GM12891 (cell line): ENCODE data around the gene ATG10. TPM values are rescaled to one million over a fixed set of nuclear protein-coding genes. Genes with fewer than 3 reads are reported as not detected.
A peak's percentile ranks its signal among the peaks of the same experiment; 100 is the strongest.

ENCODE experiments used
- DNase-seq: peaks from one replicate; pipeline ENCODE4 v3.0.0; 2011; ENCODE audit warnings: low spot score; ENCODE audit not compliant: insufficient read length
- FAIRE-seq: peaks from 2 replicates; lab custom pipeline; 2011; peaks lifted over from hg19 to GRCh38; lab: Jason Lieb, UNC
- PAX5 ChIP-seq: IDR thresholded peaks from 2 replicates; pipeline ENCODE4 v1.6.1; 2011; ENCODE audit warnings: low read length, moderate library complexity, mild to moderate bottlenecking; ENCODE audit not compliant: insufficient read depth, severe bottlenecking
- POLR2A ChIP-seq: IDR thresholded peaks from 2 replicates; pipeline ENCODE4 v1.6.1; 2011; ENCODE audit warnings: low read depth, low read length, control low read depth
- POLR2AphosphoS5 ChIP-seq: IDR thresholded peaks from 2 replicates; pipeline ENCODE4 v1.6.1; 2011; ENCODE audit warnings: low read depth, low read length, control low read depth
- POU2F2 ChIP-seq: IDR thresholded peaks from 2 replicates; pipeline ENCODE4 v1.6.1; 2011; ENCODE audit warnings: low read depth, mild to moderate bottlenecking, control low read depth, low read length, moderate library complexity
- SPI1 ChIP-seq: IDR thresholded peaks from 2 replicates; pipeline ENCODE4 v1.6.1; 2011; ENCODE audit warnings: low read depth, low read length, control low read depth
- TAF1 ChIP-seq: IDR thresholded peaks from 2 replicates; pipeline ENCODE4 v1.6.1; 2011; ENCODE audit warnings: low read depth, low read length, control low read depth
- polyA plus RNA-seq: library from polyadenylated mRNA; unstranded; fragments of >200 nt; gene quantifications from one replicate; pipeline ENCODE4 v1.2.1, GENCODE V29; 2012; ENCODE audit warnings: low read depth, missing spikeins, inconsistent platforms; ENCODE audit not compliant: missing spikeins

Gene ATG10
- polyA plus RNA-seq: 4.9 TPM

DNA sequence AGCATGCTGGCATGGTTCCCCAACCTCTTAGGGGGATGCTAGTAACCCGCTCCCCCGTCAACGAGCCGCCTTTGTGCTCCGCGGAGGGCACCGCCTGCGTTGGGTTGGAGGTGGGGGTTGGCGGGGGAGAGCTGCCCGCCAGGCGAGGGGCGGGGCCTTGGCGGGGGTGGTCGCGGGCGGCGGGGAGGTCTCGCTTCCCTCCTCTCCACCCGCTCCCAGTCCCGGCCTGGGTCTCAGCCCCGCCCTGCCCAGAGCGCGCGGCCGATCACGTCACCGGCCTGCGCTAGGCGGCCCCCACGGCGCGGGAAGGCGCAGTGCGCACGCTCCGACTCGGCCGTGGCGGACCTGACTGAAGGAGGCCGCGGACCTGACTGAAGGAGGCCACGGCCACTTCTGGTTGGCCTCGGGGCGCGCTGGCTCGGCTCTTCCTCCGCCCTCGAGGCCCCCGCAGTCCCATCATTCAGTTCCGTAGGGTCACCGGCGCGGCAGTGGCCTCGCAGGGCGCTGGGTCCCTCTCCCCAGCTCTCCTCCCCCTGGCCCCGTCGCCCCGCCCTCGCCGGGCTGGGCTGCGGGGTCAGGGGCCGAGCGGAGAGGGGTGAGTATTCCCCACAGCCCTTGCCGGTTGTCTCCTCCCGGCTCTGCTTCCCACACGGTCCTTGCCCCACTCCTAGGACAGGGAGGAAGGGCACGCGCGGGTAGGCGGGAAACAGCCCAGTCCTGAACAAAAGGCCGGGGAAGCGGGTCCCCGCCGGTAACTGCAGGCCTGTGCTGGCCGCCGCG is at the start of gene ATG10:
Gene ATG10 (plus strand): TSS at position 312 of the 780 bp plus-strand sequence. CDS start 15,548 bp downstream, outside the sequence.
- FAIRE-seq (peak; percentile 100), DNase-seq (peak; percentile 90)
- TF ChIP-seq POLR2A (peak; percentile 84), POLR2AphosphoS5 (peak; percentile 79), POU2F2 (no peak), TAF1 (0 out of 2 replicates have a peak, but pooled peaks have one; percentile 54)

GRCh38 chr5:81922854-81923279 is 49.0 kb upstream of the ATG10 start:
- TF ChIP-seq POU2F2 (no peak), POLR2A (no peak), TAF1 (no peak), PAX5 (no peak), SPI1 (no peak), POLR2AphosphoS5 (no peak)
- FAIRE-seq (no peak), DNase-seq (no peak)

DNA sequence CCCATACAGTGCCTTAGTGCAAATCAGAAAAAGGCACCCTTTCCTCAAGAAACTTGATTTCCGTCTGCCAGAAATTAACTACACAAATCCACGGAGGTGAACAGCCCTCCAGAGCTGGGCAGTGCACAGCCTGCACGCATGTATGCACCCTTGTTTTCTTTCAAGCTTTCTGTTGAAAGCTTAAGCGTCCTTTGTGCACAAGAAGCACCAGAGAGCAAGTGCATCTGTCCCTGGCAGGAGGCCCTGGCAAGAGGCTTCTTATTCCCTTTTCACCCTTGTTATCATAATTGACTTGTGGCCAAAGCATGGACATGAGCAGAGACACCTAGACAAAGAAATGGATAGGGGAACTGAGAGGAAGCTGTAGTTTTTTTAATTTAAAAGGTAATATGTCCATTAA is 47.4 kb upstream of the ATG10 start:
- FAIRE-seq: no peak
- TF ChIP-seq PAX5 (no peak), POLR2A (no peak), POLR2AphosphoS5 (no peak), POU2F2 (no peak), TAF1 (no peak), SPI1 (no peak)

DNA sequence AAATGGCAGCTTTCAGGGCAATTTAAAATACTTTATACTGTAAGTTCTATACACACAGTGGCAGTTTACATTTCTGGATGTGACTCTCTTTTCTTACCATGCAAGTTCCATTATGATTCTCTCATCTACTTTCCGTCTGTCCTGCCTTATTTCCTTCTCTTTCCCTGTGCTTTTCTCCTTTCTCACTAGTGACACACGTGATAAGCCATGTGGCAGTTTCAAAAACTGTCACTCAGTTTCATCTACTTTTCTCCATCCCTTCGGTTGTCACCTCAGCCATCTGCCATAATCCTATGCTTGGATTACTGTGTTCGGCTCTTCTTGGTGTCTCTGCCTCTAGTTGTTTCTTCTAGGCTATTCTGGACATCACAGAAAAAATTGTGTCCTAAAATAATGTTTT is 46.8 kb upstream of the ATG10 start:
- TF ChIP-seq SPI1: no peak
- no peak for TF ChIP-seq POLR2AphosphoS5
- TF ChIP-seq TAF1: no peak
- FAIRE-seq (no peak), DNase-seq (no peak)

More for the DNA sequence above, 47.4 kb upstream of the ATG10 start:
- DNase-seq: no peak

GRCh38 chr5:81925981-81926380 is 45.8 kb upstream of the ATG10 start:
- no peak for TF ChIP-seq POLR2A
- no peak for TF ChIP-seq POLR2AphosphoS5
- no peak for TF ChIP-seq POU2F2
- no peak for TF ChIP-seq PAX5
- no peak for TF ChIP-seq SPI1
- TF ChIP-seq TAF1: no peak
- FAIRE-seq: no peak
- no peak for DNase-seq

DNA sequence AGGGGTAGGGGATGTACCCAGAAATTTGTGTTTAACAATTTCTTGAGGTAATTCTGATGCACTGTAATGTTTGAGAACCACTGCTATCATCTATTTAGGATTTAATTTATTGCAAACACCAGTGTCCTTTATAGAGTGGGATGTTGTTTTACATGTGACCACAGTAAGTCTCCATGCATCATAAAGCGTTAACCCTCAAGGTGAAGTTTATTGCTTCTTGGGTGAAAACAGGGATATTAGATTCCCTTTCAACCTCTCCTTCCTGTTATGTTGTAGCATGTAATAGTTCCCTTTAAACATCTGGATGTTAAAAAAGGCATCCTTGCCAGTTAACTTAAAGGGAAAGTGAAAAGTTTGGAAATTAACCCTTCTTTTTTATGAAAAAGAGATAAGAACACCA is 35.8 kb upstream of the ATG10 start:
- no peak for TF ChIP-seq SPI1
- no peak for TF ChIP-seq POLR2AphosphoS5
- no peak for TF ChIP-seq POLR2A
- TF ChIP-seq TAF1: no peak
- TF ChIP-seq PAX5: no peak
- TF ChIP-seq POU2F2: no peak
- FAIRE-seq (no peak), DNase-seq (no peak)

GRCh38 chr5:81936750-81937149 is 35.1 kb upstream of the ATG10 start:
- FAIRE-seq (no peak), DNase-seq (no peak)
- TF ChIP-seq POU2F2: no peak
- no peak for TF ChIP-seq PAX5
- no peak for TF ChIP-seq POLR2AphosphoS5
- TF ChIP-seq SPI1: no peak
- TF ChIP-seq TAF1: no peak
- no peak for TF ChIP-seq POLR2A

DNA sequence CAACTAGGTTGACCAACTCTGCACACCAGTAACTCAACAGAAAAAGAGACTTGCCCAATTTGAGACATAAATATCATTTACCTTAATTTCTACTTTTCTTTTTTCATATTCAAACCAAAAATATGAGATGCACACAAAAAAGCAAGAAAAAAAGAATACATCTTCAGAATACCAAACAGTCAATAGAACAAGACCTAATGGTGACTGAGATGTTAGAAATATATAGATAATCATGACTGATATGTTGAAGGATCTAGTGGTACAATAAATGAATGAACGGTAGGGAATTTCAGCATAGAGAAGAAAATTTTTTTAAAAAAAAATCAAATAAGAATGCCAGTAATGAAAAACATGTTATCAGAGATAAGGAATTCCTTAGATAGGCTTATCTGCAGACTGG is 29.1 kb upstream of the ATG10 start:
- TF ChIP-seq TAF1 (no peak), POLR2AphosphoS5 (no peak), POU2F2 (no peak)
- DNase-seq: no peak
- FAIRE-seq: no peak

DNA sequence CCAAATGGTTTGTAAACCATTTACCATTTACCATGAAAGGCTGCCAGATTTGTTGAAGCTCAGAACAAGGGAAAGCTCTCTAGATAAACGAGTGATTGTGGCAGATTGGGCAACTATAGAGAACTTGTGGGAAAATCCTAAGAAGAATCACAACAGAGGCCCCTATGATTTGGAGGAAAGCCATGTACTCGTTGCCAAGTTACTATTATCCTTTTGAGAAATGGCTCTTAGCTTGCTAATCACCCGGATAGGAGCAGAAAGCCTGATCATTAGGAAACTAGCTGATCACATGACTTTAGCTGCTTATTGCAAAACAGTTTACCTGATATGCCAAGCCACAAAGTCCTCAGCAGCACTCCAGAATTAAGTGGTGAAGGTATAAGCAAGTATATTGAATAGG is 23.5 kb upstream of the ATG10 start:
- DNase-seq (no peak), FAIRE-seq (no peak)
- no peak for TF ChIP-seq SPI1
- no peak for TF ChIP-seq POLR2A
- TF ChIP-seq TAF1: no peak
- no peak for TF ChIP-seq POLR2AphosphoS5
- TF ChIP-seq POU2F2: no peak
- no peak for TF ChIP-seq PAX5

DNA sequence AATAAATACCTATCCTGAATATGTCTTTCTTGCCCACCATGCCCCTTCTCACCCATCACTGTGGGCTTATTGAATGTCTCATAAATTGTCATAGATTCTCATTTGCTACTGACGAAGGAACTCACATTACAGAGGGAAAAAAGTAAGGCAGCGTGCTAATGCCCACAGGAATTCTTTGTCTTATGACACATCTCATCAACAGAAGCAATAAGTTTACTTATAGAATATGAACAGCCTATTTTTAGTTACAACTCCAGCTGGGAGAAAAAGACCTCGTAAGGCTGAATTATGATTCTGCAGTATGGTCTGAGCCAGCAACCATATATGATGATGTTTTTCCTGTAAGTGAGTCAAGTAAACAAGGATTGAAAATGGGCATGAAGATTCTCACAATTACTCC is 22.4 kb upstream of the ATG10 start:
- no peak for TF ChIP-seq PAX5
- no peak for TF ChIP-seq TAF1
- no peak for TF ChIP-seq POLR2A
- no peak for TF ChIP-seq POLR2AphosphoS5
- no peak for TF ChIP-seq POU2F2
- no peak for TF ChIP-seq SPI1
- FAIRE-seq (no peak), DNase-seq (no peak)
